DOHH2 (cell line): Measurements from ENCODE around the gene SHROOM3.

Source experiments
- CTCF ChIP-seq: fragments of 200-600 bp; sonication (generic); IDR thresholded peaks from one replicate; pipeline ENCODE4 v1.5.1; 2014; ENCODE audit warnings: antibody characterized with exemption, mild to moderate bottlenecking, low read depth, low read length; ENCODE audit not compliant: poor library complexity, severe bottlenecking
- EZH2phosphoT487 ChIP-seq: fragments of 200-600 bp; sonication (generic); IDR thresholded peaks from 2 replicates; pipeline ENCODE4 v1.6.1; 2017; ENCODE audit warnings: borderline replicate concordance, mild to moderate bottlenecking, antibody characterized with exemption, low read length, moderate library complexity, mixed read lengths

DNA sequence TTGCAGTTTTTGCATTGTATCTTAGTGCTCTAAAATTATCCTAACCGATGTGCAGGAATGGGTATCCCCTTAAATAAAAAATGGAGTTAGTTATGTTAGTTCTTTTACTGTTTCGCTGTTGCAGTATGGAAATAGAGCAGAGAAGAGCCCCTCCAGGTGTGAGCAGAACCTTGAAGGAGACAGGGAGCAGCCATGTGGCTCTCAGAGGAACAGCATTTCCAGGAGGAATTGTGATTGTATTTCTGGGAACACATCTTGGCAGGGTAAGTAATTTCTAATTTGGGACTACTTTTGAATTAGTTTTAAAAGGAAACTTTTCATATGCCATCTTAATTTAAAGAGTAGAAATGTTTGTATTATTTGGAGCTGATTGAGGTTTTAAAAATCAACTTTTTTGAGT is 8.8 kb upstream of the SHROOM3 start:
- TF ChIP-seq CTCF, result no peak
- TF ChIP-seq EZH2phosphoT487, result no peak
